HG02885 (cell line): ENCODE measurements around the gene PRICKLE2.

Source experiments
- ATAC-seq: cut with Tn5 transposase; IDR thresholded peaks from one replicate; pipeline ENCODE4 v1.9.1; 2021; ENCODE audit warnings: mild to moderate bottlenecking; ENCODE audit not compliant: unreplicated experiment, poor library complexity

PRICKLE2 gene

DNA sequence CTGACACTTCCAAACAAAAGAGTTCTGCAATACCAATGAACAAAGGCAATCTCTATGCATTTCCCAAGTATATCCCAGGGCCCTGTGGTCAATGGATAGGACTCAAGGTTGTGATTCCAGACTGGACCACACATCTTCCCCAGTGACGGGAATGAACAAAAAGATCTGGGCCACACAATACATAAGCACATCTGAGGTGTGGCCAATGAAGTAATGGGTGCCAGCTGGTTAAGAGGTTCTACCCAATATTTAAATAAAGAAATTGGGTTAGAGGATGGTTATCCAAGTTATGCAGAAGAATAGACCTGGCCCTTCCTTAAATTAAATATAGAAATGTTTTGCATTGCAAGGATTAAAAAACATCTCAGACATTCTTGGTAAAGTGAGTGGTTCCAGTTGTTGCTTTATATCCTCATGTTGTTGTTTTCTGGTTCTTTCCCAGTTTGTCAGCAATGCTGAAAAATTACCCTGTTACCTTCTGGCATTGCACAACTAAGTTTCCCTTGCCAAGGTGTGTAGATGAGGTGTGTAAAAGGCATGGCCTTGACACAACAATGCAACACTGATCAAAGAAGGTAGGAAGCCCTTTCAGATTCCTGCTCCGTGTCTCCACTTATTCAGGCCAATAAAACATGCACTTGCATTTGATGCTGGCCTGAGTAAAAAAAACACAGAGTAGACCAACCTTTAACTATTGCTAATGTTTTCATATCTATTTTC lies 86.5 kb downstream of the PRICKLE2 start:
- ATAC-seq: no peak

DNA sequence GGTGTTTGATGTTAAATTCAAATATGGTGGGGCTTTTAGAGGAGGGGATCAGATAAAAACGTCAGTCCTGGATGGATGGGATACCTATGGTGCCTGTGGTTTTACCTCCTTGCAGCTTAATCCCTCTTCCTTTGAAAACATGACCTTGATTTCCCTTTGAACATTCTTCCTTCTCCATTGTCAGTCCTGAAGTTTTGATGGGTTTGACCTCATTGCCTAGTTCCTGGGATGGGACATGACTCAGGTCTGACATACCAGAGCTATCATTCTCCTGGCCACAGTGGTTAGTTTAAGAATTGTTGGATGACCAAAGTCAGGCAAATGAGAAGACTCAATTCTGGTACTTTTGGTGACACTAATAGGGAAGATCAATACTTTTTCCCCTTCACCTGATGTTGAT lies 87.2 kb downstream of the PRICKLE2 start:
- no peak for ATAC-seq

DNA sequence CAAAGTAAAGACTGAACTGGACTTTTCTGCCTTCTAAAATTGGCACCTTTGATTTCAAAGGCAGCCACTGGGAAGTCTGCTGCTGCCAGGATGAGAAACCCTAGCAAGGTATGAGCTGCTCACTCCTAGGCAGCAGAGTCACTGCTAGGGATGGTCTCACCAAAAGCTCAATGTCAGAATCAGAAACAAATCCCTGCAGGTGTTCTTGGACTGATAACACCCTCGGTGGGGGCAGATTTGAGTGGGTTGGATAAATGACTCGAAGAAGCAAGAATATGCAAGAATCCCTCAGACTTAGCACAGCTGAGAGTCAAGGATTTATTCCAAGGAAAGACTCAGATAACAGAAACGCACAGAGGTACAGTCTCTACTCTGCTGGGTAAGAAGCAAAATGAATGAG lies 90.4 kb downstream of the PRICKLE2 start:
- ATAC-seq: no peak

DNA sequence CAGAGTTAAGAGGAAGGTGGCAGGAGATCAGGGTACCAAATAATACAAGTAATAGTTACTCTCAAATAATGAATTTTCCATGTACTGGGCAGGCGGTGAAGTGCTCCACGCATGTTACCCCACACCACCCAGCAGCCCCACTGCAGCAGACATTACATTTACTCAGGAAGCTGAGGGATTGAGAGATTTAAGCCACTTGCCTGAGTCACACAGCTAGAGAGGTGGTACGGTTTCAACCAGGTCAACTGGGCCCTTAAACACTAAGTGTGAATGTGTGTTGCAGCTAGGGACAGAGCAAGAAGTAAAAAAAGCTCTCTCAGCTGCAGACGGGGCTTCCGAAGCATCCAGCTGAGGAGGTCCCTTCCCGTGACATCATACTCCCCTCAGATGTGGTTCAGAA lies 91.3 kb downstream of the PRICKLE2 start:
- ATAC-seq: no peak

DNA sequence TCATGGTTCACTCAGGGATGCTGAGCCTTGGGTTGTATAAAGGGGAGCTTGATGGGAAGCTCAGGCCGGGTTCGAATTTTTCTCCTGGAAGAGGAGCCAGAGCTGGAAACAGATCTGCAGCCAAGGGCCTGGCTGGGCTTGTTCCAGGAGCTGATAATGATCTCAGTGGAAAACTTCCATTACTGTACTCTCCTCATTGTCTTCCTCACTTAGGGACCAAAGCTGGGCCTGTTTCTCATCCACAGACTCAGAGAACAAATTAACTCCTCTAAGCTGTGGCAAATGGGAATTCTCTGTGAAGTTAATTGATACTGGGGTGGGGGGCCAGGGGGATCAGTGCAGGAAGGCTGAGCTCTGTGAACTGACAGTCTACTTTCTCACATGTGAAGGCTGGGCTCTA lies 92.0 kb downstream of the PRICKLE2 start:
- no peak for ATAC-seq

DNA sequence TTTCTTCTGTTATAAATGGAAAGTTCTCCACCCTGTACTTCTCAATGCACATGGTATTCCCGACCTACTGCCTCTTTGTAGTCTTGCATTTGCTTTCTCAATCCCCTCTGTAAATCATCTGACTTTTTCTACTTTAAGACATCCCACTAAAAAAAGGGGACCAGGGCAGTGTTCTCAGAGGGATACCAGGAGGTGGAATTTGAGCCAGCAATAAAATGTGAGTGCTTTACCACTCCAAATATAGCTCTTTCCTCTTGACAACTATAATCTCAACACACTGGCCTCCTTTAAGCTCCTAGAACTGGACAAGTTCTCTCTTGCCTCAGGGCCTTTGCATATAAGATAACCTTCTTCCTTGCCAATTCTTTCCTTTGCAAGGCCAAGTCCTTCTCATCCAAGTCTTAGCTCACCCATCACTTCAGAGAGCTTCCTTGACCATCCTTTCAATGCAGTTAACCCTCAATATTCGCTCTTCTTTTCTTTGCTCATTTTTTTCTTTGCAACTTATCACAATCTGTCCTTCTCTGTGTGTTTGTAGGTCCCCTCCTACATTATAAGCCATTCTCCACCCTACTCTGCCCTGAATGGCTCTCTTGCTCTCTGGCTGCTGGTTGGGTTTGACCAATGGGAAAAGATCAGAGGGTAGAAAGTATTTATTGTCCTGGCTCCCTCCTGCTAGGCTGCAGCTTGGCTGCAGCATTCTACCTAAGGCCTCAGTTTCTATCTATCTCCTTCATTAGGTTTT lies 93.4 kb downstream of the PRICKLE2 start:
- ATAC-seq: no peak

DNA sequence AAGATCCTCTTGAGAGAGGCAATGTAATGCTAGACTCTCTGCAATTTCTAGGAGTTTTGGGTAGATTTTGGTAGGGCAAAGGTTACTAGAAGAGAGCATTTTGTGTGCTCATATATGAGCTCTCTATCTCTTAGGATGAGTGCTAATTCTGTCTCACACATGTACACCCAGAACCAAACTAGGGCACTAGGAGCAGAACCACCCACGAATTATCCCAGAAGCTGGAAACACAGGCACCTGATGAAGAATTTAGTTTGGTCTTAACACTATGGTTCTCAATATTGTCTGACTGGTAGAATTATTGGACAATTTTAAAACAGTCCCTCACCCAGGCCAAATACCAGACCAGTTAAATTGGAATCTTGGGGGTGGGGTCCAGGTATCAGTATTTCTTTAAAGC lies 94.8 kb downstream of the PRICKLE2 start:
- ATAC-seq: no peak

DNA sequence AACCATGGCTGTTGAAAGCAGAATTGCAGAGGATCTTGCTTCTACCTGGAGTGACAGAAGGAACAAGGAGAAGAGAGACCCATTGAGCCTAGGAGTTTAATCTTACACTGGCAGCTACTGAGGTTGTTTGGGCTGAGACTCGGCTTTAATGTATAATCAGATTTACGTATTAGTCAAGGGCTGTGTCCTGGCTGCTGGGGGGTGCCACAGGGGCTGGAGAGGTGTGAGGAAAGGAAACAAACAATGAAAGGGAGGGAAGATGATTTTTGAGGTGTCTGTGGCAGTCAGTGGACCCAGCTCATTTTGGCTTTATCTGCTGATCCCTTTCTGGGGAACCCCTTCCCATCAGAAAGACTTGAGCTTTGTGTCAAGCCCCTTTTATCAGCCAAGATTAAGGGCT lies 95.7 kb downstream of the PRICKLE2 start:
- ATAC-seq: no peak

DNA sequence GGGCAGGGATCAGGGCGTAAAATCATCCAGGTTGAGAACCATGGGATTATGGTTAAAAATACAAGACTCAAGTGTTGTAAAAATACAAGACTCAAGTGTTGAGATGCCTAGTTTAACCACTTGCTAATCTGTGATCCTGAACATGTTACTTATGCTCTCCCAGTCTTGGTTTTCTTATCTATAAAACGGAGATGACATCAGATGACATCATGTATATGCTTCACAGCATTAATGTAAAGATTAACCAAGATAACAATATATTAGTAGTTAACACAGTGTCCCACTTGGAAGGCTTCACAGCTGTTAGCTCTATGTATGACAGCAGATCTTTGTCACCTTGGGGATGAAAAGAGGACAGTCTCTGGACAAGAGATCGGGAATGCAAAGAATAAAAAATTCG lies 96.2 kb downstream of the PRICKLE2 start:
- no peak for ATAC-seq

DNA sequence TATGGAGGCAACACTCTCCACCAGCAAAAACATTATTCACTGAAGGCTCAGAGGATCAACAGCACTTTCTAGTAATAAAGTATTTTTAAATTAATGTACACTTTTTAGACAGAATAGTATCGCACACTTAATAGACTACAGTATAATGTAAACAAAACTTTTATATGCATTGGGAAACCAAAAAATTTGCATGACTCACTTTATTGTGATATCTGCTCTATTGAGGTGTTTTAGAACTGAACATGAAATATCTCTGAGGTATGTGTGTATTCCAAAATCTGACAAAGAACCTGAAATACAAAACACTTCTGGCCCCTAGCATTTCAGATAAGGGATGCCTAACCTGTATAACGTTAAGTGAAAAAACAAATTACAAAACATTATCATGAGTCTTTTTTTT lies 99.7 kb downstream of the PRICKLE2 start:
- no peak for ATAC-seq

DNA sequence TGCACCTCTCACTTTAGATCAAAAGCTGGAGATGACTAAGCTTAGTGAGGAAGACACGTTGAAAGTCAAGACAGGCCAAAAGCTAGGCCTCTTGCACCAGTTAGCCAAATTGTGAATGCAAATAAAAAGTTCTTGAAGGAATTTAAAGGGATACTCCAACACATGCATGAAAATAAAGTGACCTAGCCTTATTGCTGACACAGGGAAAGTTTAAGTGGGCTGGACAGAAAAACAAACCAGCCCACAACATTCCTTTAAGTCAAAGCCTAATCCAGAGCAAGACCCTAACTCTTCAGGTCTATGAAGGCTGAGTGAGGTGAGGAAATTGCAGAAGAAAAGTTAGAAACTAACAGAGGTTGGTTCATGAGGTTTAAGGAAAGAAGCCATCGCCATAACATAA lies 101.3 kb downstream of the PRICKLE2 start:
- ATAC-seq: no peak

DNA sequence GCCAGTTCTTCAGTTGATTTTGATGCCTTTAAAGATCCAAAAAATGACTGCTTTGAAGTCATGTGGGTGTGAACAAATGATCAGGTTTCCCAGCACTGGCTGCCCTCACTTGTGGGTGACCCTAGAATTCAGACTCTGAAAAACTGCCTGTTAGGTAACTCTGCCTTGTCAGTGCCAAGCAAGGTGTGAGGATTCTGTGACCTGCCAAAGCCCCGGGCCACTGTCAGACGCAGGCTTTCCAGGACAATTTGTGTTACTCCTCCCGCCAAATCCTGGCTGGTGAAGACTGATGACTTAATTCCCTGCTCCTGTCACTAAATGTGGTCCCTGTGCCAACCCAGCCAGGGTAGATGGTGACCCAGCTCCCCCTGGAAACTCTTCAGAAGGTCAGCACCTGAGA lies 102.8 kb downstream of the PRICKLE2 start:
- ATAC-seq: no peak

DNA sequence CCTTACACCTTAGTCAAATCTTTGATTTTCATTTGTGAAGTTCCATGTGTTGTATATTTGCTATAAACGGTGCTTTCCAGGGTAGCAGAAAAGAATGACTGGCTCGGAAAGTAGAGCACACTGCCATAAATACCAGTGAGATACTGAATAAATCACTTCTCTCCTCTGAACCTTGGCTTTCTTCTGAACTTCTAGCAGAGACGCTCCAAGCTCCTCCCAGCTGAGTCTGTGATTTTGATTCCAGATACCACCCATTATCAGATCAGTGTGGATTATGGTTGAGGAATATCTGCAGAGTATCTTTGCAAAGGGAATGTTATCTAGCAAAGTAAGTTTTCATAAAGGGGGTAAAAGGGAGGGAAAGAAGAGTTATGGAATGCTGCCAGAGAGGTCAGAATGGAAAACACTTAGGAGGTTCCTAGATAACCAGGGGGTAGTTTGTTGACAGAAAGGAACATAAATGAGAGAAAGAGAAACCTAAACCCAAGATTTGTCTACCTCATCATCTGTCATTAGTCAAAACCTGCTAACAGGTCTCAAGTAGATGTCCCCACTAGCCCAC lies 103.4 kb downstream of the PRICKLE2 start:
- ATAC-seq: no peak

DNA sequence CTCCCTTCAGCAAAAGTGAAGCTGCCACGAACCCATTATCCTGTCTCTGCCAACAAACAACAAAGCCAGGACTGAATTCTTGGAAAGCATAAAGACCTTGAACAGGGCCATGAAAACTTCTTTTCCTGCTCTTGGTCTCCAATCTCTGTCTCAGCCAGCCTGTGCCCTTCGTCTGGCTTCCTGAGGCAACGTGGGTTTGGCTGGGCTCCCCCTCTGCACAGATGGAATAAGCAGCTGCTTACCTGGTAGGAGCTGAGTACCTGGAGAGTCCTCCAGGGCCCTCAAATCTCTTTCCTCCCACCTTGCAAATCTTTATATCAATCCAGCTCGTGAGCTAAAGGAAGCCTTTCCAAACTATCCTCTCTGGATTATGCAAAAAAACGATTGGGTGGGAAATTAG lies 104.4 kb downstream of the PRICKLE2 start:
- no peak for ATAC-seq

DNA sequence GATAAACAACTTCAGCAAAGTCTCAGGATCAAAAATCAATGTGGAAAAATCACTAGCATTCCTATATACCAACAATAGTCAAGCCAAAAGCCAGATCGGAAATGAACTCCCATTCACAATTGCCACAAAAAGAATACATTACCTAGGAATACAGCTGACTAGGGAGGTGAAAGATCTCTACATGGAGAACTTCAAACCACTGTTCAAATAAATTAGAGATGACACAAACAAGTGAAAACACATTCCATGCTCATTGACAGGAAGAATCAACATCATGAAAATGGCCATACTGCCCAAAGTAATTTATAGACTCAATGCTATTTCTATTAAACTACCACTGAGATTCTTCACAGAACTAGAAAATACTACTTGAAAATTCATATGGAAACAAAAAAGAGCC lies 107.8 kb downstream of the PRICKLE2 start:
- ATAC-seq: no peak

DNA sequence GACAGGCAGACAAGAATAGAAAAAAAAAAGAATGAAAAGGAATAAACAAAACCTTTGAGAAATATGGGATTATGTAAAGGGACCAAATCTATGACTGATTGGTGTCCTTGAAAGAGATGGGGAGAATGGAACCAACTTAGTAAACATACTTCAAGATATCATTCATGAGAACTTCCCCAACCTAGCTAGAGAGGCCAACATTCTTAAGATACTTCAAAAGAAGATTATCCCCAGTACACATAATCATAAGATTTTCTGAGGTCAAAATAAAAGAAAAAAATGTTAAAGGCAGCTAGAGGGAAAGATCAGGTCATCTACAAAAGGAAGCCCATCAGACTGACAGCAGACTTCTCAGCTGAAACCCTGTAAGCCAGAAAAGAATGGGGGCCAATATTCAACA lies 110.6 kb downstream of the PRICKLE2 start:
- no peak for ATAC-seq

DNA sequence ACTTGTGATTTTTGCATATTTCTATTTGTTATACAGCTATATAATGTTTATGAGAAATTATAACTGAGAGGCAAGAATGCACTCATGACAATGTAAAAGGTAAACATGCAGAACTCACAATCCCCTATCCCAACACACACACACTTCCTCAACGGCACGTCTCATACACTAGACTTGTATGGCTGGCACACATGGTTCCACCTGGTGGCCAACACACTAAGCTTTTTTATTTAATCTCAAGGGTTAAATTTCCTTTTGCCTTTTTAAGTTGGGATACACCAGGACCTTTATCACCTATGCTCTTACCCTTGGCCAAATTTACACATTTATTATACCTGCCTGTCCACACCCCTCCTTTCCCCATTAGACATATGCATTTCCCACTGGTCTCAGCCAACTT lies 113.4 kb downstream of the PRICKLE2 start:
- no peak for ATAC-seq

DNA sequence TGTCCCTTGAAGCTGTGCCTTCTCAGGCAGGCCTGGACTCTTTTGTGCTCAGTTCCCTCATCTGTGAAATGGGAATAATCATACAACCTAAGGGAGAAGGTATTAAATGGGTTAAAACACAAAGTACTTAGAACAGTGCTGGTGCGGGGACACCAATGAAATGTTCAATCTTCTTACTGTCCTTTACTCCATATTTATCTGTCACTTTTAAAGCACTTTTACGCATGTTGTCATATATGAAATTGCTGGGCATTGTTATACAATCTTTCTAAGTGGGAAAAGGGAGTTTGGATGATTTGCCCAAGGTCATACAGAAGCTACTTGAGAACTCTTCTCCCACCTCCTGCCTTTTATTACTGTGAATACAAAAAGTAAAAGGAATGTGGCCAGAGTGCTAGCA lies 114.2 kb downstream of the PRICKLE2 start:
- no peak for ATAC-seq

DNA sequence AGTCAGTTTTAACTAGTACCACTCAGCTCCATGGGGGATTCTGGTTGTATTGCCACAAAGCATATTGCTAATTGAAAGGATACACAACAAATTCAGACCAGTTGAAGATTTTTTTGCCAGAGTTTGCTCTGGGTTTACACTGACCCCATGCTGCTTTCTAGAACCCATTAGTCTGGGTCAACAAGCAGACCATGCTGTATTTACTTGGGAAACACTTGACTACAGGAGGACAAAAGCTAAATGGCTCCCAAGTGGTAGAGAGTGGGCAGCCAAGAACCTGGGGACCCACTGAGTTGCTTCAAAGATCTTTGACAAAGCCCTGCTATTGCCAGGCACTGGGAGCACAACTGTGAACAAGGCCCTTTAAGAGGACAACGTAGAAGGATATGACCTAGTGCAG lies 115.2 kb downstream of the PRICKLE2 start:
- no peak for ATAC-seq

DNA sequence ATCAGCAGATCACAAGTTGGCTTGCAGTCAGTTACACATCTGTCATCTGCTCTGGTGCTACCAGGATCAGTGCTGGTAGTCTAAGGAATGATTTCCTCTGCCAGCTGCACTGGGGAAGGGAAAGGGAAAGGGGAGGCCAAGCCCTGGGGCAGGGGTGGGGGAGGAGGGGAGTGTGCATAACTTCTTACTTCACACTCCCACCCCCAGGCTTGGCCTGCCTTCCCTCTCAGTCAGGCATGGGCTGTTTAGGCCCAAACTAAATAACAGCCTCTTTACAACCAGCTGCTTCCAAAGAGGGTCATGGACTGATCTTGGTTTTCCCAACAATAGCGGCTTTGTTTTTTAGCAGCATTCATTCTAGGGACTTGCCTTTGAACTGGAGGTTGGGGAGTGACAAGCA lies 115.8 kb downstream of the PRICKLE2 start:
- ATAC-seq: no peak

DNA sequence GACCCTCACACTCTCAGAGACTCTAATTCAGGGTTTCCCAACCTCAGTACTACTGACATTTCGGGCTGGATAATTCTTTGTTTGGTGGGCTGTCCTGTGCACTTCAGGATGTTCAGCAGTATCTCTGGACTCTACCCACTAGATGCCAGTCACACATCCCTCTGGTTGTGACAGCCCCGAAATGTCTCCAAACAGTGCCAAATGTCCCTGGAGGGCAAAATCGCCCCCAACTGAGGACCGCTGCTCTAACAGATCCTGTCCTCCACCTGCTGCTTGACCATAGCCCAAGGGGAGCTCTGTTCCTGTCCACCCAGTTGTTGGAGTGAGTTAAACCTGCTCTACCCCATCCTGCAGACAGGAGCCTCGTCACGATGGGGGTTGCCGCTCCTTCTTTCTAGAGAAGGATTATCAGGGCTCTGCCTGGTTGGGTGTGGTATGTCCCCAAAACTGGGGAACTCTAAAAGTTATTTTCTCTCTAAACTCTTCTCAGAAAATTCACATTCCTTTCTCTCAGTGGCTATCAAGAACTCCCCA lies 116.4 kb downstream of the PRICKLE2 start:
- no peak for ATAC-seq

DNA sequence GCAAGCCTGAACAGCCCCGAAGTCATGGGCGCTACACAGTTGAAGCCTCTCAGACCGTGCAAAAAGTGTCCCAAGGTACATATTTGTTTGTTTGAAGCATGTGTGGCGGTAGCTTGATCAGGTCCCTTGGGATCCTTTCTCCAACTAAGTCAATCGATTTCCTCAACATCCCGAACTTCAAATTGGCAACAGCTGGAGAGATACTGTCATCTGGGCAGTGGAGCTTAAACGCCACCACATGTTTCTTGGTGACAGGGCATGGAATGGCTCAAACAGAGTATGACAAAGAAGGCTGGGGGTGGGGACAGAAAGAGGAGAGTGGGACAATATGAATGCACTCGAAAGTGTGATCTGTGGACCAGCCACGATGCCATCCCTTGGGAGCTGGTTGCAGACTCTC lies 117.0 kb downstream of the PRICKLE2 start:
- no peak for ATAC-seq
